ENCODE results near the gene NR4A3.

The NR4A3 gene

GRCh38 chr9:99819856-99820684 lies 1.6 kb upstream of the NR4A3 start:
- peak; percentile 52 for ATAC-seq
- no peak for TF ChIP-seq ZFP3 (CRISPR knock-in tag; IDR thresholded peaks at IDR 0.05)
- TF ChIP-seq BACH2 (CRISPR knock-in tag; IDR thresholded peaks at IDR 0.05; ENCODE audit: borderline replicate concordance), result no peak
- no peak; the same call in 1 of the 2 replicates for TF ChIP-seq TSHZ2 (CRISPR knock-in tag; IDR thresholded peaks at IDR 0.05)
- peak; percentile 68; the same call in 1 of the 2 replicates for TF ChIP-seq TOX (CRISPR knock-in tag; IDR thresholded peaks at IDR 0.05; ENCODE audit: borderline replicate concordance)
- TF ChIP-seq ZFP30 (CRISPR knock-in tag; IDR thresholded peaks at IDR 0.05), result no peak
- TF ChIP-seq POU6F1 (CRISPR knock-in tag; IDR thresholded peaks at IDR 0.05; ENCODE audit: borderline replicate concordance, low read depth), result no peak
- peak; percentile 82 for TF ChIP-seq ZC3H10 (CRISPR knock-in tag; IDR thresholded peaks at IDR 0.05)
- TF ChIP-seq RARB (CRISPR knock-in tag; IDR thresholded peaks at IDR 0.05), result no peak; the same call in 1 of the 2 replicates
- no peak for TF ChIP-seq PPARA (CRISPR knock-in tag; IDR thresholded peaks at IDR 0.05; ENCODE audit: borderline replicate concordance)
- TF ChIP-seq SNAI2 (CRISPR knock-in tag; IDR thresholded peaks at IDR 0.05), result no peak
- no peak for TF ChIP-seq ESRRG (CRISPR knock-in tag; IDR thresholded peaks at IDR 0.05)
- no peak for TF ChIP-seq ISL1 (CRISPR knock-in tag; IDR thresholded peaks at IDR 0.05)
- TF ChIP-seq TCF4 (CRISPR knock-in tag; IDR thresholded peaks at IDR 0.05; ENCODE audit: borderline replicate concordance), result no peak
- TF ChIP-seq CSRNP3 (CRISPR knock-in tag; IDR thresholded peaks at IDR 0.05), result peak; percentile 6; the same call in 1 of the 2 replicates
- TF ChIP-seq GLIS3 (CRISPR knock-in tag; IDR thresholded peaks at IDR 0.05), result no peak
- 0 out of 2 replicates have a peak, but pooled peaks have one; percentile 39 for TF ChIP-seq PATZ1 (CRISPR knock-in tag; IDR thresholded peaks at IDR 0.05; ENCODE audit: borderline replicate concordance)
- TF ChIP-seq ARNTL (CRISPR knock-in tag; IDR thresholded peaks at IDR 0.05; ENCODE audit: borderline replicate concordance, low read depth), result no peak
- no peak for TF ChIP-seq ZNF8 (CRISPR knock-in tag; IDR thresholded peaks at IDR 0.05)
- no peak for TF ChIP-seq CSDC2 (CRISPR knock-in tag; IDR thresholded peaks at IDR 0.05)
- no peak for TF ChIP-seq ZNF565 (CRISPR knock-in tag; conservative IDR thresholded peaks at IDR 0.05; ENCODE audit: low read depth)
- 0 out of 2 replicates have a peak, but pooled peaks have one; percentile 20 for TF ChIP-seq OSR1 (CRISPR knock-in tag; IDR thresholded peaks at IDR 0.05)
- peak; percentile 6; the same call in 1 of the 2 replicates for TF ChIP-seq CREB5 (CRISPR knock-in tag; IDR thresholded peaks at IDR 0.05; ENCODE audit: low read depth)
- TF ChIP-seq ZNF70 (CRISPR knock-in tag; IDR thresholded peaks at IDR 0.05), result no peak; the same call in 1 of the 2 replicates

All from SK-N-SH treated with all-trans-retinoic acid at 6 μM for 48 hours (cell line).